H9 (cell line): Measurements from ENCODE around the gene SIX1. TPM values are rescaled to one million over a fixed set of nuclear protein-coding genes. Genes with fewer than 3 reads are reported as not detected.

Experiments used
- DNase-seq: peaks from one replicate; pipeline ENCODE4 v3.0.0-alpha.2; 2017
- H2AFZ ChIP-seq: one replicate; pipeline ENCODE4 v1.6.1; 2013; ENCODE audit warnings: mild to moderate bottlenecking, low read length, control low read depth, moderate library complexity
- H2AK5ac ChIP-seq: 2 replicates; pipeline ENCODE4 v1.6.1; 2013; ENCODE audit warnings: low read length, control low read depth, mixed read lengths; ENCODE audit not compliant: insufficient read length
- H2BK120ac ChIP-seq: one replicate; pipeline ENCODE4 v1.6.1; 2013; ENCODE audit warnings: low read depth, mild to moderate bottlenecking, low read length, control low read depth, inconsistent platforms; ENCODE audit not compliant: poor library complexity, severe bottlenecking
- H2BK12ac ChIP-seq: 2 replicates; pipeline ENCODE4 v1.6.1; 2013; ENCODE audit warnings: low read length, control low read depth, mixed read lengths, low read depth; ENCODE audit not compliant: insufficient read length
- H2BK15ac ChIP-seq: 2 replicates; pipeline ENCODE4 v1.6.1; 2013; ENCODE audit warnings: low read depth, low read length, control low read depth
- H2BK20ac ChIP-seq: one replicate; pipeline ENCODE4 v1.6.1; 2013; ENCODE audit warnings: low read depth, mild to moderate bottlenecking, low read length, control low read depth, inconsistent platforms; ENCODE audit not compliant: poor library complexity, severe bottlenecking
- H2BK5ac ChIP-seq: 2 replicates; pipeline ENCODE4 v1.6.1; 2013; ENCODE audit warnings: low read length, control low read depth, mixed read lengths; ENCODE audit not compliant: insufficient read length
- H3K14ac ChIP-seq: 2 replicates; pipeline ENCODE4 v1.6.1; 2013; ENCODE audit warnings: low read length, control low read depth; ENCODE audit not compliant: insufficient read depth
- H3K18ac ChIP-seq: 2 replicates; pipeline ENCODE4 v1.6.1; 2013; ENCODE audit warnings: low read depth, mild to moderate bottlenecking, mixed read lengths, low read length, control low read depth; ENCODE audit not compliant: insufficient read length
- H3K23ac ChIP-seq: 2 replicates; pipeline ENCODE4 v1.6.1; 2013; ENCODE audit warnings: low read length, control low read depth, mixed read lengths, low read depth; ENCODE audit not compliant: insufficient read length
- H3K23me2 ChIP-seq: 2 replicates; pipeline ENCODE4 v1.6.1; 2013; ENCODE audit warnings: low read depth, mild to moderate bottlenecking, mixed read lengths, low read length, control low read depth; ENCODE audit not compliant: insufficient read length, poor library complexity, severe bottlenecking
- H3K27ac ChIP-seq: 2 replicates; pipeline ENCODE4 v1.5.1; 2013; ENCODE audit warnings: low read length, control low read depth, mixed read lengths, low read depth; ENCODE audit not compliant: insufficient read length
- H3K27me3 ChIP-seq: 2 replicates; pipeline ENCODE4 v1.6.1; 2013; ENCODE audit warnings: low read length, control low read depth, inconsistent platforms; ENCODE audit not compliant: insufficient read depth
- H3K4ac ChIP-seq: 2 replicates; pipeline ENCODE4 v1.6.1; 2013; ENCODE audit warnings: low read depth, mild to moderate bottlenecking, control low read depth, inconsistent platforms, low read length, moderate library complexity
- H3K4me1 ChIP-seq: 2 replicates; pipeline ENCODE4 v1.6.1; 2013; ENCODE audit warnings: low read length, control low read depth, inconsistent platforms; ENCODE audit not compliant: insufficient read depth
- H3K4me2 ChIP-seq: 2 replicates; pipeline ENCODE4 v1.6.1; 2013; ENCODE audit warnings: low read length, control low read depth, mixed read lengths; ENCODE audit not compliant: insufficient read length, insufficient read depth
- H3K56ac ChIP-seq: 2 replicates; pipeline ENCODE4 v1.6.1; 2013; ENCODE audit warnings: low read depth, mild to moderate bottlenecking, mixed read lengths, low read length, control low read depth; ENCODE audit not compliant: insufficient read length
- H3K79me1 ChIP-seq: 2 replicates; pipeline ENCODE4 v1.6.1; 2013; ENCODE audit warnings: low read depth, mild to moderate bottlenecking, moderate library complexity, low read length, control low read depth, inconsistent platforms; ENCODE audit not compliant: insufficient read depth, poor library complexity, severe bottlenecking
- H3K79me2 ChIP-seq: 2 replicates; pipeline ENCODE4 v1.6.1; 2013; ENCODE audit warnings: low read length, control low read depth, inconsistent platforms; ENCODE audit not compliant: insufficient read depth
- H3K9ac ChIP-seq: 2 replicates; pipeline ENCODE4 v1.6.1; 2013; ENCODE audit warnings: low read length, control low read depth, mixed read lengths; ENCODE audit not compliant: insufficient read length; ENCODE audit errors: extremely low read depth
- H3K9me3 ChIP-seq: one replicate; pipeline ENCODE4 v1.6.1; 2013; ENCODE audit warnings: low read depth, low read length, inconsistent platforms; ENCODE audit not compliant: control insufficient read depth
- H3T11ph ChIP-seq: one replicate; pipeline ENCODE4 v1.6.1; 2013; ENCODE audit warnings: mild to moderate bottlenecking, low read length, control low read depth, inconsistent platforms
- H4K20me1 ChIP-seq: one replicate; pipeline ENCODE4 v1.6.1; 2013; ENCODE audit not compliant: control insufficient read depth, insufficient read length, insufficient read depth
- H4K5ac ChIP-seq: 2 replicates; pipeline ENCODE4 v1.6.1; 2013; ENCODE audit warnings: low read depth, mild to moderate bottlenecking, mixed read lengths, low read length, control low read depth; ENCODE audit not compliant: insufficient read length
- H4K8ac ChIP-seq: replicated peaks from 2 replicates; pipeline ENCODE4 v1.6.1; 2013; ENCODE audit warnings: low read length, control low read depth, mixed read lengths, low read depth; ENCODE audit not compliant: insufficient read length
- H4K91ac ChIP-seq: 2 replicates; pipeline ENCODE4 v1.6.1; 2013; ENCODE audit warnings: low read depth, mild to moderate bottlenecking, moderate library complexity, mixed read lengths, low read length, control low read depth; ENCODE audit not compliant: insufficient read length
- H3K27ac Mint-ChIP-seq, 3 experiments: 2 replicates in 2 of 3; 3 replicates in 1 of 3; pipeline ENCODE4 v1.8.0; 2020 to 2021; ENCODE audit warnings: mixed read lengths in 3 of 3, mild to moderate bottlenecking in 1 of 3, moderate library complexity in 1 of 3
- H3K27me3 Mint-ChIP-seq: 2 replicates; pipeline ENCODE4 v1.8.0; 2021; ENCODE audit warnings: low read depth, mild to moderate bottlenecking, moderate library complexity, mixed read lengths
- H3K36me3 Mint-ChIP-seq, 3 experiments: 2 replicates in 2 of 3; 3 replicates in 1 of 3; pipeline ENCODE4 v1.8.0; 2020 to 2021; ENCODE audit warnings: low read depth in 3 of 3, mixed read lengths in 3 of 3; ENCODE audit not compliant: insufficient read depth in 1 of 3
- H3K4me1 Mint-ChIP-seq, 2 experiments: 2 replicates each; pipeline ENCODE4 v1.8.0; 2020; ENCODE audit warnings: mixed read lengths in 2 of 2
- H3K4me3 Mint-ChIP-seq, 2 experiments: 2 replicates in 1 of 2; 3 replicates in 1 of 2; pipeline ENCODE4 v1.8.0; 2020 to 2021; ENCODE audit warnings: mild to moderate bottlenecking in 2 of 2, mixed read lengths in 2 of 2, moderate library complexity in 1 of 2
- H3K9me3 Mint-ChIP-seq, 2 experiments: 2 replicates in 1 of 2; 3 replicates in 1 of 2; pipeline ENCODE4 v1.8.0; 2020; ENCODE audit warnings: mild to moderate bottlenecking in 2 of 2, mixed read lengths in 2 of 2, moderate library complexity in 1 of 2
- CTCF ChIP-seq: fragments of 200-600 bp; sonication (generic); conservative IDR thresholded peaks from 3 replicates; pipeline ENCODE4 v1.8.0; 2021; ENCODE audit warnings: antibody characterized with exemption, mild to moderate bottlenecking
- total RNA-seq: library from RNA; stranded (reverse); gene quantifications from 2 replicates; pipeline ENCODE4 v1.2.1, GENCODE V29; 2021

The SIX1 gene
- total RNA-seq, 1 experiment from 2014 or later: 0.17 TPM

GRCh38 chr14:60621386-60621785 lies 27.9 kb downstream of the SIX1 start:
- Histone ChIP-seq H2BK5ac (no peak overlapping the region), H3K9ac (no peak overlapping the region), H3K4me2 (no peak overlapping the region), H4K91ac (no peak overlapping the region), H3K23me2 (no peaks in the 10 kb centered on the region), H3K79me1 (no peaks in the 10 kb centered on the region), H3T11ph (no peak overlapping the region), H4K20me1 (no peaks in the 10 kb centered on the region), H3K27me3 (no peaks in the 10 kb centered on the region), H3K4ac (no peak overlapping the region), H2BK120ac (no peak overlapping the region), H2AFZ (no peak overlapping the region), H4K5ac (no peak overlapping the region), H2BK15ac (no peak overlapping the region), H2BK20ac (no peak overlapping the region), H4K8ac (no peak overlapping the region), H2BK12ac (no peak overlapping the region), H2AK5ac (no peak overlapping the region), H3K9me3 (no peaks in the 10 kb centered on the region), H3K79me2 (no peaks in the 10 kb centered on the region), H3K56ac (no peak overlapping the region), H3K18ac (no peak overlapping the region), H3K27ac (no peak overlapping the region), H3K14ac (no peak overlapping the region), H3K23ac (no peak overlapping the region), H3K4me1 (peaks cover 3% of the 10 kb centered on the region; the same call in 1 of the 2 replicates)
- Mint-ChIP-seq H3K27me3 (peaks cover 1% of the 10 kb centered on the region), H3K4me3 (no peak overlapping the region), H3K4me1 (peaks cover 5 to 17% of the 10 kb centered on the region in 2 experiments), H3K9me3 (no peaks in the 10 kb centered on the region), H3K36me3 (no peaks in the 10 kb centered on the region), H3K27ac (no peak overlapping the region)
- no peak for TF ChIP-seq CTCF
- no peak for DNase-seq
